Esophagus muscularis mucosa (tissue), 4 donors: ENCODE measurements around the gene SPATA2L.
"Not testable (repeated sequence)": the region's sequence is repeated elsewhere in the genome, so short reads cannot be mapped to it uniquely, and the experiment has no call there.

Experiments used
- CTCF ChIP-seq, 3 experiments: fragments of 200-600 bp in 2 of 3; fragments of 450-650 bp in 1 of 3; sonication (generic) in 2 of 3; IDR thresholded peaks; one replicate each; pipeline ENCODE4 v1.5.1; 2017 to 2019; ENCODE audit warnings: antibody characterized with exemption in 3 of 3, mild to moderate bottlenecking in 2 of 3, moderate library complexity in 1 of 3
- EP300 ChIP-seq: sonication (generic); formaldehyde crosslinking; IDR thresholded peaks from one replicate; pipeline ENCODE4 v1.6.1; 2017; ENCODE audit warnings: antibody characterized with exemption
- POLR2A ChIP-seq: fragments of 450-650 bp; IDR thresholded peaks from one replicate; pipeline ENCODE4 v1.6.1; 2017; ENCODE audit warnings: antibody characterized with exemption, moderate library complexity, mild to moderate bottlenecking, low read depth
- POLR2AphosphoS5 ChIP-seq, 2 donors: sonication (generic); formaldehyde crosslinking; IDR thresholded peaks; one replicate each; pipeline ENCODE4 v1.6.1; 2017; ENCODE audit warnings: antibody characterized with exemption in 2 of 2

DNA sequence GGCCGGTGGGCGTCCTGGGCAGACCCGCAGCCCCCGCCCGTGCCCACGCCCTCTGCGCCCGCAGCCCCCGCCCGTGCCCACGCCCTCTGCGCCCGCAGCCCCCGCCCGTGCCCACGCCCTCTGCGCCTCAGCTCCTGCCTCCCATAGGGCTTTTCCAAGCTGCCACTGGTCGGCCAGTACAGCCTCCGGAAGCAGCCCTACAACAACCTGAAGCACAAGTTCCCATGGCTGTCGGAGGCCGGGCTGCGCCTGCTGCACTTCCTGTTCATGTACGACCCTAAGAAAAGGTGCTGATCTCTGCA lies 6.8 kb downstream of the SPATA2L start:
- not testable (repeated sequence) for TF ChIP-seq CTCF (IDR thresholded peaks at IDR 0.05); EP300; POLR2AphosphoS5 (IDR thresholded peaks at IDR 0.05); POLR2A
